Activated T-cell treated with anti-CD3 and anti-CD28 coated beads for 1 hour (primary cell): ENCODE measurements around the gene PPT1.

Source experiments
- DNase-seq: peaks from one replicate; pipeline ENCODE4 v3.0.0-alpha.2; 2020; ENCODE audit warnings: low read depth

PPT1 gene

DNA sequence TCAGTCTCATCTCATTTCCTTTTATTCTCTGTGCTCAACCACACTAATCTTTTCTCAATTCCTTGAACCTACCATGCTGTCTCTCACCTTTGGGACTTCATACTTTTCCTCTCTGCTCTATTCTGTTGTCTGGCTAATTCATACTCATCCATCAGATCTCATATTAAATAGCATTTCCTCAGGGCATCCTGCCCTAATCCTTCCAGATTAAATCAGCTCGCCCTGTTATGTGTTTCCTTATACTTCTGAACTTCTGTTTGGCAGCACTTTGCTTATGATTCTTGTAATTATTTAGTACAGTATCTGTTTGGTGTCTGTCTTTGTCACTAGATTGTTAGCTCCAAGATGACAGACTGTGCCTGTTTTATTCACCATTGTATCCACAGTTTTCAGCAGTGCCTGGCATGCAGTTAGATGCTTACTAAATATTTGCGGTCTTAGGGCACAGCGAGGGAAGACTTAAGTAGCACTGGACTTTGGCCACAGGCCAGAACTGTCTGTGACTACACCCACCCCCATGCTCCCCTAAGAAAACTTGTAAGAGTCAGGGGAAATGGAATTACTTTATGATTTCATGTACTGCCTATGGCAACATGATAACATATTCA lies 66.4 kb downstream of the PPT1 start:
- no peak for DNase-seq

GRCh38 chr1:40029608-40030007 lies 67.4 kb downstream of the PPT1 start:
- DNase-seq: no peak

DNA sequence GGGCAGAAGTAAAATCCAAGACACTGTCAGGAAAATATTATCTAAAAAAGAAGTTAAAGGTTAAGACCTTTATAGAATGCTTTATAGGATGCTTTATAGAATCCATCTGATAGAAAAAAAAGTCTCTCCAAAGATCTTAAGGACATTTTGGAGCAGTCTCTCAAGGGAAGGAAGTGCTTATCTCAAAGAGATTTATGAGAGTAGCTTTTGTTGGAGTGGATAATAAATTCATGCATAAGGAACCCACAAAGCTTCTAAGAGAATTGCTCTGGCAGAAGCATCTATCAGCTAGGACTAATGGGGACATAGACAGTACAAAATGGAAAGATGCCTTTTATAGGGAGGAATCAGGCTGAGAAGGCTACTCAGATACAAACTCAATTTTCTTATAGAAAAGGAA lies 69.4 kb downstream of the PPT1 start:
- no peak for DNase-seq

DNA sequence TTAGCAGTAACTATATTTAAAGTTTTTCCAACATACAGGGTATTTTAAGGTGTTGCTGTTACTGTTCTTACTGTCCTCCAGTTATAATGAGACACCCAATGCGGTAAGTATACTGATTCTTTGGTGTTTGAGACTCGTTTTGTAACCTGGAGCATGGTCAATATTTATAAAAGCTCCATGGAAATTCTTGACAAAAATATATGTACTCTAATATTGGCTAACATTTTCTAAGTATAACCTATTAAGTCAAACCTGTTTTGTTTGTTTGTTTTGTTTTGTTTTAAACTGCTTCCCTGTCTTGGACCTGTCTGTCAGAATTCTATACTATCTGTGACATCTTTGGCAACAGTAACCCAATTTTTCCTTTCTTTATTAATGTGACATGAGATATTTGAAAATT lies 72.4 kb downstream of the PPT1 start:
- DNase-seq: no peak

GRCh38 chr1:40023379-40023944 lies 73.6 kb downstream of the PPT1 start:
- no peak for DNase-seq
